ENCODE measurements around the gene PRPF38B.

GRCh38 chr1:108747898-108748297, 55.8 kb downstream of the PRPF38B start:
- TF ChIP-seq ATF2 (CRISPR knock-in tag; IDR thresholded peaks at IDR 0.05; ENCODE audit: borderline replicate concordance, low read depth) (no peak), TCF7 (CRISPR knock-in tag; IDR thresholded peaks at IDR 0.05; ENCODE audit: low read depth) (no peak), TEAD4 (CRISPR knock-in tag; IDR thresholded peaks at IDR 0.05) (no peak), CTCF (IDR thresholded peaks at IDR 0.05) (no peak), CREB1 (CRISPR knock-in tag; IDR thresholded peaks at IDR 0.05) (no peak), SMAD3 (CRISPR knock-in tag; IDR thresholded peaks at IDR 0.05; ENCODE audit: borderline replicate concordance) (no peak), ATF3 (CRISPR knock-in tag; conservative IDR thresholded peaks at IDR 0.05) (no peak), ZNF232 (CRISPR knock-in tag; IDR thresholded peaks at IDR 0.05) (no peak), JUN (CRISPR knock-in tag; IDR thresholded peaks at IDR 0.05) (no peak), MAX (CRISPR knock-in tag; IDR thresholded peaks at IDR 0.05) (no peak), USF2 (CRISPR knock-in tag; IDR thresholded peaks at IDR 0.05) (no peak), IRF2 (CRISPR knock-in tag; IDR thresholded peaks at IDR 0.05; ENCODE audit: borderline replicate concordance, low read depth) (no peak)

Data from WTC11 (cell line).